ENCODE data around the gene FGR. TPM values are rescaled to one million over a fixed set of nuclear protein-coding genes. Genes with fewer than 3 reads are reported as not detected.

Gene FGR
- total and polyA plus RNA-seq, 2 of the 13 experiments (the other 11 are each of a cell fraction or from before 2014, with no cell fraction given): not detected

- TF ChIP-seq ZHX2 (IDR thresholded peaks at IDR 0.05; ENCODE audit: low read depth): peak; percentile 77; the same call in 1 of the 2 replicates
- TF ChIP-seq ZHX2 (CRISPR knock-in tag; IDR thresholded peaks at IDR 0.05; ENCODE audit: borderline replicate concordance): no peak
- TF ChIP-seq NFRKB (IDR thresholded peaks at IDR 0.05): no peak
- TF ChIP-seq ZKSCAN8 (CRISPR knock-in tag; IDR thresholded peaks at IDR 0.05; ENCODE audit: borderline replicate concordance): no peak
- no peak for TF ChIP-seq TFDP1 (CRISPR knock-in tag; IDR thresholded peaks at IDR 0.05; ENCODE audit: borderline replicate concordance)
- no peak for TF ChIP-seq CSRNP1 (CRISPR knock-in tag; IDR thresholded peaks at IDR 0.05)
- no peak for TF ChIP-seq IKZF1 (IDR thresholded peaks at IDR 0.05)
- no peak for TF ChIP-seq RELA (CRISPR knock-in tag; IDR thresholded peaks at IDR 0.05)
- no peak for TF ChIP-seq PTBP1 (IDR thresholded peaks at IDR 0.05; ENCODE audit: low read depth, low read length, poor library complexity, severe bottlenecking)
- no peak for TF ChIP-seq KDM6A (CRISPR knock-in tag; IDR thresholded peaks at IDR 0.05; ENCODE audit: low read depth)
- TF ChIP-seq SP1 (IDR thresholded peaks at IDR 0.05): no peak
- peak; percentile 71 for TF ChIP-seq SP1 (CRISPR knock-in tag; IDR thresholded peaks at IDR 0.05)
- no peak for TF ChIP-seq ISL2 (CRISPR knock-in tag; IDR thresholded peaks at IDR 0.05)
- TF ChIP-seq SOX13 (IDR thresholded peaks at IDR 0.05): no peak
- TF ChIP-seq SOX13 (CRISPR knock-in tag; conservative IDR thresholded peaks at IDR 0.05 in 1 of 2, IDR thresholded peaks at IDR 0.05 in 1 of 2): no peak
- TF ChIP-seq NR0B2 (CRISPR knock-in tag; IDR thresholded peaks at IDR 0.05): no peak
- no peak for TF ChIP-seq LCORL (IDR thresholded peaks at IDR 0.05)
- no peak for TF ChIP-seq LCORL (CRISPR knock-in tag; IDR thresholded peaks at IDR 0.05)
- no peak for TF ChIP-seq MIER3 (CRISPR knock-in tag; IDR thresholded peaks at IDR 0.05; ENCODE audit: borderline replicate concordance)
- no peak for TF ChIP-seq ZNF124 (CRISPR knock-in tag; IDR thresholded peaks at IDR 0.05)
- TF ChIP-seq ZNF207 (IDR thresholded peaks at IDR 0.05; ENCODE audit: borderline replicate concordance): no peak
- no peak for TF ChIP-seq MIXL1 (CRISPR knock-in tag; IDR thresholded peaks at IDR 0.05)
- TF ChIP-seq, protein P1, sequence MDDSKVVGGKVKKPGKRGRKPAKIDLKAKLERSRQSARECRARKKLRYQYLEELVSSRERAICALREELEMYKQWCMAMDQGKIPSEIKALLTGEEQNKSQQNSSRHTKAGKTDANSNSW (CRISPR knock-in tag; IDR thresholded peaks at IDR 0.05; ENCODE audit: borderline replicate concordance): no peak
Measured at GRCh38 chr1:27659497-27660299, 24.7 kb upstream of the FGR start (continued).
